Adrenal gland (tissue), 5 donors: ENCODE measurements around the gene BGLAP.

Experiments
- CTCF ChIP-seq, 6 experiments: fragments of 450-650 bp in 4 of 6; fragments of 200-600 bp in 2 of 6; sonication (generic) in 1 of 6; IDR thresholded peaks; 1 replicate in 5 of 6; 2 replicates in 1 of 6; pipeline versions ENCODE4 v1.5.1 to v1.8.0; 2016 to 2021; ENCODE audit warnings: antibody characterized with exemption in 6 of 6, mild to moderate bottlenecking in 2 of 6, moderate library complexity in 1 of 6
- POLR2A ChIP-seq, 2 donors: fragments of 450-650 bp; IDR thresholded peaks; one replicate each; pipeline ENCODE4 v1.6.1; 2017; ENCODE audit warnings: antibody characterized with exemption in 2 of 2, mild to moderate bottlenecking in 2 of 2, moderate library complexity in 1 of 2
- donor health status: DM: no; HTN: no; CAD: no.

- TF ChIP-seq CTCF (IDR thresholded peaks at IDR 0.05) (no peak), POLR2A (IDR thresholded peaks at IDR 0.05) (no peak)
Observed at GRCh38 chr1:156241926-156242325, at the start of gene BGLAP.
